ENCODE measurements around the gene QRFP.

Gene QRFP

DNA sequence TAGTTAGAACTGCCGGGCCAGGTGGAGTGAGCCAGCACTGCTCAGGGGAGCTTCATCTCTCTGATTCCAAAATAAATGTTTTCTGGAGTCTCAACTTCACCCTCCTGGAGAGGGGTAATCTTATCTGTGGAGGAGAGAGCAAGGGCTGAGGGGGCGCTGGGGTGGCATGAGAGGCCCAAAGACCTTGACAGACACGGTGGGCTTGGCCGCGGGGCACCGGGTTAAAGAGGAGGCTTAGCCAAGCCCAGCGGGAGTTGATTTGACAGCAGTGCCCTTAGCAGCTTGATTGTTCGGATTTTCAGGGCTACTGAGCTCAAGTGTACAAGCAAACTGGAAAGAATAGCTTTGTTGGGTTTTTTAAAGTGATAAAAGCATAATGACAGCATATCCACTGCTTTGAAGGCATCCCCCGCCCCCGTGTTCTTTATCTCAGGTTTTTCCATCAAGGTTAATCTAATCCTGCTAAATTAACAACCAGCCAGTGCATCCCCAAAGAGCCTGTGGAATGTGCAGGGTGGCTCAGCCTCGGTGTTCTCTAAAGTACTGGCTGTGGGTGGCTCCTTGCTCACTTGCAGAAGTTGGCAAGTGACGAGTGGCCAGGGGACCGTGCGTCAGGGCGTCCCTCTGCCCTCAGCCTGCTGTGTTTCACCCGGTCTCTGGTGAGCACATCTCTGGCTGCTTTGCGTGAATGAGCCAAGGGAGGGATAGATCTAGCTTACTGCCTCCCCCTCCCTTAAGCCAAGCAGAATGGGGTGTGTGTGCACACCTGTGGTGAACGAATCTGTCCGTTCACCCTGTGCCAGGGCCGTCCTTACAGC, 5.5 kb downstream of the QRFP start:
- DNase-seq, result no peak

DNA sequence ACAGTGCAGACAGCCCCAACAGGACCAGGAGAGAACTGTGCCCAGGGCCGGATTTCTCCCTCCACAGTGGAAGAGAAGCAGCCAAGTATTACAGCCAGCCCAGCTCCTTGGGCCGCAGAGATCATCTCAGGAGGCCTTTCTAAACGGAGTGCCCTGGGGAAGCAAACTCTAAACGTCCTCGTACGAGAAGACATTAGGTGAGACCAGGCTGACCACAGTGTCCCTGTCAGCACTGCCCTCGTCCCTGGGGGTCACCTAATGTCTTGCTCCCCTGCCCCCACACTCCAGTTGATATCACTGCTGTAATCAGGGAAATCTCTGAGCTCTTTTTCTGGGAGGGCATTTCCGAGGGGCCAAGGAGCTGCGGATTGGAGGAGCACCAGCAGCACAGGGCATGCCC, 6.5 kb downstream of the QRFP start:
- DNase-seq, result no peak

DNA sequence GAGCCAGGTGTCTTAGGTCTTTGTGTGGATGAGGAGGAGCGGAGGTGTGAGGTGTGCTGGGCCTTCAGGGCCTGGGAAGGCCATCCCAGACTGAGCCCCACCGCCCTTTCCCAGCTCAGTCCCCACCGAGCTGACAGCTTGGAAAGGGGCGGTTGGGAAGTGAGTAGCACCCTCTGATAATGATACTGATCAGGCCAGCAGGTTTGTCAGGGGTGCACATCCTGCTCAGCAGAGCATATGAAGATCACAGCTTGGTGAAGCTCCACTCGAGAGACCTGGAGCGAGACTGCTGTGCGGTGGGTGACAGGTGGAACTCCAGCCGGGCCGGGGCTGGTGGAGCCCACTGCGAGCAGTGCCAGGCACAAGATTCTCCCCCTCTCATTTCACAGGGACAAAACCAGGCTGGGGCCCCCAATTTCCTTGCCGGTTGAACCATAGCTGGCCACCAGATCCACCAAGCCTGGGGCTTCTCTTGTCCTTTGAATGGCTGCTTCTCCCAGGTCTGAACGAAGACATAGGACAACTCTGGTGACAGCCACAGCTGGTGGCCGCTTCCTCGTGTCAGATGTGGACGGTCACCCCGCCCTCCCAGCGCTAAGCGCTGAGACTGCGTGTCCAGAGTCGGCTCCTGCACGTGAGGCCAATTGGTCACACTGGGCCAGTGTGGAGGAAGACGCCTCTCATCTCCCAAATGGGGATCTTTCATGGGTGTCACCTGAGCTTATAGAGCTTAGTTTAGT, 8.3 kb downstream of the QRFP start:
- no peak for DNase-seq

DNA sequence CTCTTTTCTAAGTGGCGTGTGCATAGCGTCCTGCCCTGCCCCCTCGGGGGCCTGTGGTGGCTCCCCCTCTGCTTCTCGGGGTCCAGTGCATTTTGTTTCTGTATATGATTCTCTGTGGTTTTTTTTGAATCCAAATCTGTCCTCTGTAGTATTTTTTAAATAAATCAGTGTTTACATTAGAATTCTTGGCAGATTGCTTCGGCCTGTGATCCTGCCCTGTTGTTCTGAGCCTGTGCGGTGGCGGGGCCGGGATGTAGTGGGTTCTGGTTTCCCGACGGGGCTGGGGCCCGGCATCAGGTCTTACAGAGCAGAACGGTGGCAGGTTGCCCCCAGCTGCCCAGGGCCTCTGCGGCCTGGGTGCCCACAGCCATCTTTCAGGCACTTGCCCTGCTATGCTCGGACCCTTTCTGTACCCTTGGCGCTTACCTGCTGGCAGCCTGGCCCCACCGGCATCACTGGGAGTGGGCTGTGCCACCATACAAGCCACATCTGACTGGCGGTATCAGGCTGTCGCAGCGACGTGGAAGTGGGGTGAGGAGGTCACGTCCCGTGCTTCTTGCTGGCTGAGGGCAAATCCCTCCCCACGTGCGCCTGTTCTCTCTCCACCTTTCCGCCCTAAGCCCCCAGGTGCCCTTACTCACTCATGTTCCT, 9.0 kb downstream of the QRFP start:
- DNase-seq, result no peak

DNA sequence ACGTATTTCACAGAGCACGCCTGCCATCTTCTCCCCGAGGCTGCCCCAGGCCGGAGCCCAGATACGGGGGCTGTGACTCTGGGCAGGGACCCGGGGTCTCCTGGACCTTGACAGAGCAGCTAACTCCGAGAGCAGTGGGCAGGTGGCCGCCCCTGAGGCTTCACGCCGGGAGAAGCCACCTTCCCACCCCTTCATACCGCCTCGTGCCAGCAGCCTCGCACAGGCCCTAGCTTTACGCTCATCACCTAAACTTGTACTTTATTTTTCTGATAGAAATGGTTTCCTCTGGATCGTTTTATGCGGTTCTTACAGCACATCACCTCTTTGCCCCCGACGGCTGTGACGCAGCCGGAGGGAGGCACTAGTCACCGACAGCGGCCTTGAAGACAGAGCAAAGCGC, 9.6 kb downstream of the QRFP start:
- no peak for DNase-seq

DNA sequence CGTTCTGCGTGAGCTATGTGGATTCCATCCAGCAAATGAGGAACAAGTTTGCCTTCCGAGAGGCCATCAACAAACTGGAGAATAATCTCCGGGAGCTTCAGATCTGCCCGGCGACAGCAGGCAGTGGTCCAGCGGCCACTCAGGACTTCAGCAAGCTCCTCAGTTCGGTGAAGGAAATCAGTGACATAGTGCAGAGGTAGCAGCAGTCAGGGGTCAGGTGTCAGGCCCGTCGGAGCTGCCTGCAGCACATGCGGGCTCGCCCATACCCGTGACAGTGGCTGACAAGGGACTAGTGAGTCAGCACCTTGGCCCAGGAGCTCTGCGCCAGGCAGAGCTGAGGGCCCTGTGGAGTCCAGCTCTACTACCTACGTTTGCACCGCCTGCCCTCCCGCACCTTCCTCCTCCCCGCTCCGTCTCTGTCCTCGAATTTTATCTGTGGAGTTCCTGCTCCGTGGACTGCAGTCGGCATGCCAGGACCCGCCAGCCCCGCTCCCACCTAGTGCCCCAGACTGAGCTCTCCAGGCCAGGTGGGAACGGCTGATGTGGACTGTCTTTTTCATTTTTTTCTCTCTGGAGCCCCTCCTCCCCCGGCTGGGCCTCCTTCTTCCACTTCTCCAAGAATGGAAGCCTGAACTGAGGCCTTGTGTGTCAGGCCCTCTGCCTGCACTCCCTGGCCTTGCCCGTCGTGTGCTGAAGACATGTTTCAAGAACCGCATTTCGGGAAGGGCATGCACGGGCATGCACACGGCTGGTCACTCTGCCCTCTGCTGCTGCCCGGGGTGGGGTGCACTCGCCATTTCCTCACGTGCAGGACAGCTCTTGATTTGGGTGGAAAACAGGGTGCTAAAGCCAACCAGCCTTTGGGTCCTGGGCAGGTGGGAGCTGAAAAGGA, 10.9 kb downstream of the QRFP start:
- DNase-seq, result no peak

DNA sequence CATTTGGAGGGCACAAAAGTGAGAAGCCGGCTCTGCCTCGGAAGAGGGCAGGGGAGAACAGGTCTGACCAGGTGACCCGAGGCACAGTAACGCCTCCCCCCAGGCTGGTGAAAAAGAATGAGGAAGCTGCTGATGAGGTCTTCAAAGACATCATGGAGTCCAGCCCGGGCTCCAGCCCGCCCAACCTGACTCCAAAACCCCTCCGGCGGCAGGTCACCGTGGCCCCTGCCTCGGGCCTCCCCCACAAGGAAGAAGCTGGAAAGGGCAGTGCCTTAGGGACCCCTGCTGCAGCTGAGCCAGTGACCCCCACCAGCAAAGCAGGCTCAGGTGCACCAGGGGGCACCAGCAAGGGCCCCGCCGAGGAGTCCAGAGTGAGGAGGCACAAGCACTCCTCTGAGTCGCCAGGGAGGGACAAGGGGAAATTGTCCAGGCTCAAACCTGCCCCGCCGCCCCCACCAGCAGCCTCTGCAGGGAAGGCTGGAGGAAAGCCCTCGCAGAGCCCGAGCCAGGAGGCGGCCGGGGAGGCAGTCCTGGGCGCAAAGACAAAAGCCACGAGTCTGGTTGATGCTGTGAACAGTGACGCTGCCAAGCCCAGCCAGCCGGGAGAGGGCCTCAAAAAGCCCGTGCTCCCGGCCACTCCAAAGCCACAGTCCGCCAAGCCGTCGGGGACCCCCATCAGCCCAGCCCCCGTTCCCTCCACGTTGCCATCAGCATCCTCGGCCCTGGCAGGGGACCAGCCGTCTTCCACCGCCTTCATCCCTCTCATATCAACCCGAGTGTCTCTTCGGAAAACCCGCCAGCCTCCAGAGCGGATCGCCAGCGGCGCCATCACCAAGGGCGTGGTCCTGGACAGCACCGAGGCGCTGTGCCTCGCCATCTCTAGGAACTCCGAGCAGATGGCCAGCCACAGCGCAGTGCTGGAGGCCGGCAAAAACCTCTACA, 11.8 kb downstream of the QRFP start:
- DNase-seq, result no peak

DNA sequence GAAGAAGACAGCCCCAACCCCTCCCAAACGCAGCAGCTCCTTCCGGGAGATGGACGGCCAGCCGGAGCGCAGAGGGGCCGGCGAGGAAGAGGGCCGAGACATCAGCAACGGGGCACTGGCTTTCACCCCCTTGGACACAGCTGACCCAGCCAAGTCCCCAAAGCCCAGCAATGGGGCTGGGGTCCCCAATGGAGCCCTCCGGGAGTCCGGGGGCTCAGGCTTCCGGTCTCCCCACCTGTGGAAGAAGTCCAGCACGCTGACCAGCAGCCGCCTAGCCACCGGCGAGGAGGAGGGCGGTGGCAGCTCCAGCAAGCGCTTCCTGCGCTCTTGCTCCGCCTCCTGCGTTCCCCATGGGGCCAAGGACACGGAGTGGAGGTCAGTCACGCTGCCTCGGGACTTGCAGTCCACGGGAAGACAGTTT, 12.5 kb downstream of the QRFP start:
- DNase-seq, result no peak

DNA sequence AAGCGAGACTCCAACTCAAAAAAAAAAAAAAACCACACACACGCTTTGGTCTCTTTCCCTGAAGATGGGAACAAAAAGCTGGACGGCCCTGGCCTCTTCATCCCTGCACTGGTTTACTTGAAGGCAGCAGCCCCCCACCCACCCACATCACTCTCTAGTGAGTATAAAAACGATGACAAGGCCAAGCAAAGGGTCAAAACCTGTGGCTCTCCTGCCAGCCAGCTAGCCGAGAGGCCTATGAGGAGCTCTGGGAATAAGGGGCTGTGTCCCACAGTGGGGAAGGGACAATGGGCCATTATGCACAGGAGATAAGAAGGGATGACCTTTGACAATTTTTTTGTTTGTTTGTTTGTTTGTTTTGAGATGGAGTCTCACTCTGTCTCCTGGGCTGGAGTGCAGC, 13.1 kb downstream of the QRFP start:
- DNase-seq, result no peak

DNA sequence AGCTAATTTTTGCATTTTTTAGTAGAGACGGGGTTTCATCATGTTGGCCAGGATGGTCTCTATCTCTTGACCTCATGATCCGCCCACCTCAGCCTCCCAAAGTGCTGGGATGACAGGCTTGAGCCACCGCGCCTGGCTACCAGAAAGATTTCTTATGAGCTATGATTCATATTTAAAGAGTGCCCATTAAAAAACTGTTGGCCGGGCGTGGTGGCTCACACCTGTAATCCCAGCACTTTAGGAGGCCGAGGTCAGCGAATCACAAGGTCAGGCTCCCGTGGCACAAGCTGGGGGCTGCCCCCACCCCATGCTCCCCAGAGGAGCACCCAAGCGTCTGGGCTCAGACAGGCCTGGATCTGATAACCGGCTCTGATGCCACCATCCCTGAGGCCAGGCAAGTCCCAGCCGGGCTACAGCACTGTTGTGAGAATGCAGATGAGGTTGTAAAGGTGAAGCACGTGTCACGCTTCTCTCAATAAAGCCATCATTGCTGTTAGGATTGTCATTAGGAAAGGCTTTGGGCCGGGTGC, 13.9 kb downstream of the QRFP start:
- no peak for DNase-seq

DNA sequence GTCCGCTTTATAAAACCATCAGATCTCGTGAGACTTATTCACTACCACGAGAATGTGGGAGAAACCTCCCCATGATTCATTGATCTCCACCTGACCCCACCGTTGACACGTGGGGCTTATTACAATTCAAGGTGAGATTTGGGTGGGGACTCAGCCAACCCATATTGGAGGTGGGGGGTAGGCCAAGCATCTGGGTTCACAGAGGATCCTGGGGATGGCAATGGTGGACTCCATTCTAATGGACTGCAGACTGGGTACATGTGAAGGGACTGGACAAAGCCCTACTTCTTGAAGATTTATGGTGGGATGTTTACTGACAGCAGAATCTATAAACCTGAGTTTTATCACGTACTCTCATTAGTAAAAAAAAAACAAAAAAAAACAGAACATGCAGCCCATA, 15.1 kb downstream of the QRFP start:
- no peak for DNase-seq

DNA sequence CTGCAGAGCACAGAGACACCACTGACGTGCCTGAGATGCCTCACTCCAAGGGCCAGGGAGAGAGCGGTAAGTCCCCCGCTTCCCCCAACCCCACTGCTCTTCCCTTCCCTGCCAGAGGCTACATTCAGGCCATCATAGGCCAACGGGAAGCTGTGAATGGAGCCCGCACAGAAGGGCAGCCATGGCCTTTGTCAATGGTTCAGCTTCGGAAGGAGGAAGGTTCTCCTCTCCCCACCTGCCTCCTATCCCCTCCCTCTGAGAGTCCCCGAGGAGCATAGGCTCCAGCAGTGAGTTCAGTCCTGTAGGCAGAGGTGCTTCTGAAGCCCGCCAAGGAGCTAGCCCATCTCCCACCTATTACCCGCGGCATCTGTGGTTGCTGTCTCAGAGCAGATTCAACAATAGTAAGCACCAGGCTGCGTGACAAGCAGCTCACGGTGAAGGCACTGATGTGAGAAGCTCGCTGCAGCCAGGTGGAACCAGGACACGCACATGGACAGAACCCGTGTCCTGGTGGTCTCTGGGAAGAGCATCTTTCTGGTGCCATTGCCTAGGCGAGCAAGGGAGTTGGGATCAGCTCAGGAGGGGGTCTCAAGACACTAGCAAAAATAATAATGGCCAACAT, 15.9 kb downstream of the QRFP start:
- DNase-seq, result no peak

DNA sequence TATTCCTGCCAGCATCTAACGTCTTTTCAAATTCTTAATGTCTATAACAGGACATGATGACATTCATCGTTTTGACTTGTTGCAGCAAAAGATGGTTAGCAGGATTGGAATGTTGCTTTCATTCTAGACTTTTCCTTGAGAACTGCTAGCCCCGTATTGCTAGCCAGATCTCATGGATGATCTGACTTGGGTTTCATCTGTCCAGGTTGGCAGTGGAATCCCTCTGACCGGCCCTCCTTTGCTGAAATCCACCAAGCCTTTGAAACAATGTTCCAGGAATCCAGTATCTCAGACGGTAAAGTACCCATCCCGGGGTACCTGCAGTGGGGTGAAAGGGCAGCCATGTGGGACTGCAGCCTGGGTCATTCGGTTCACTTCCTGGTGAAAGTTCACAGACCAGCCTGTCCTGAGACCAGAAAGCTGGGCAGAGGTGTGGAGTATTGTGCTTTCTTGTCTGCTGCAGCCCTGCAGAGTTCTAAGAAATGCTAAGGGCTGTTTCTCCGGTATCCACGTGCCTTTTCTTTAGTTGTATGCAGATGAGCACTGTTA, 16.7 kb downstream of the QRFP start:
- no peak for DNase-seq

DNA sequence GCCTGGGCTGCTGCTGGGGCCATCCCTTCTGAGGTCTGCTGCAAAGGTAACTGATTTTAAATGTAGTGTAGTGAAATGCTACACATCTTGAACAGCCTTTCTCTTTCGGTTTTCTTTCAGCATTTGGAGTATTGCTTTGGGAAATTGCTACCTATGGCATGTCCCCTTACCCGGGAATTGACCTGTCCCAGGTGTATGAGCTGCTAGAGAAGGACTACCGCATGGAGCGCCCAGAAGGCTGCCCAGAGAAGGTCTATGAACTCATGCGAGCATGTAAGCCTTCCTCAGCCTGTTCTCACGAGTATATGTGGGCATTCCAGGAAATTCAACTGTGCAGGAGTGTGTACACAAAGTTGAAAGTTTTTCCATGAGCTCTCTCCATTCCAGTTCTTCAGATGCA, 18.3 kb downstream of the QRFP start:
- no peak for DNase-seq

DNA sequence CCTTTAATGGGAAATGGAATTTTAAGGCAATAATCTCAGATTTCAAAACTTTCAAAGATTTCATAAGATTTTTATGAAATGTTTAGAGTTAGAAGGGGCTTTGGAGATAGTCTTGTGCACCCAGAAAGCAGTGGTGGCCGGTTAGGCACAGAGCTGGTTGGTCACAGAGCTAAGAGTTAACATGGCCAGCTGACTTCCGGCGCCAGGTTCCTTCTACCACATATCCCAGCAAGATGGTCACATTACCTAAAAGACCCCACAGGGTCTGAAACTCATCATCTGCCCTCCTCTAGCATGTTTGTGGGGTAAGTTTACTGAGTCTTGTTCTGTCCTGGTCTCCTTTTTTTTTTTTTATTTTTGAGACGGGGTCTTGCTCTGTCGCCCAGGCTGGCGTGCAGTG, 19.3 kb downstream of the QRFP start:
- no peak for DNase-seq

DNA sequence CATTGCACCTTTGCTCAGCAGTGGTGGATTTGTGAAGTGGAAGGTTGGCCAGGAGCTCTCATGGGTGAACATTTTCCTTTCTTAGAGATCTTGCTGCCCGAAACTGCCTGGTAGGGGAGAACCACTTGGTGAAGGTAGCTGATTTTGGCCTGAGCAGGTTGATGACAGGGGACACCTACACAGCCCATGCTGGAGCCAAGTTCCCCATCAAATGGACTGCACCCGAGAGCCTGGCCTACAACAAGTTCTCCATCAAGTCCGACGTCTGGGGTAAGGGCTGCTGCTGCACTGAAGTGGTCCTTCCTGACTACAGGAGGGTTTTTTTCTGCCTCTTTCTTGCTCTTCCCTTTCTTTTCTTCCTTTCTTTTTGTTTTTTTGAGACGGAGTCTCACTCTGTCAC, 21.8 kb downstream of the QRFP start:
- DNase-seq, result no peak

DNA sequence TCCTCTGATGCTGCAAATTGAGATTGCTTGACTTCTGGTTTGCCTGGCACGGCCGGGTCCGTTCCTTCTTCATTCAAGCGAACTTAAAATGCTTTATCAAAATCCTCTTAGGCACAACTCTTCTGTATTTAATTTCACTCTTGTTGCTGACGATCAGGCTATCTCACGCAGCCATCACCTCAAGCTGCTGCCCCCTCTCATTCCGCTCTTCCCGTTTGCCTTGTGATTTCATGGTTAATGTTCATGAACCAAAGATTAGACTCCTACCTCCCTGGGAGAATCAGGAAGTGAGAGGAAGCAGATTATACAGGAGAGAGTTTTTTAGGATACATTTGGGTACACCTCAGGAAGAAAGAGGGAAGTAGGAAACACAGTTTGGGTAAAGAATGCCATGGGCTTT, 22.6 kb downstream of the QRFP start:
- no peak for DNase-seq

DNA sequence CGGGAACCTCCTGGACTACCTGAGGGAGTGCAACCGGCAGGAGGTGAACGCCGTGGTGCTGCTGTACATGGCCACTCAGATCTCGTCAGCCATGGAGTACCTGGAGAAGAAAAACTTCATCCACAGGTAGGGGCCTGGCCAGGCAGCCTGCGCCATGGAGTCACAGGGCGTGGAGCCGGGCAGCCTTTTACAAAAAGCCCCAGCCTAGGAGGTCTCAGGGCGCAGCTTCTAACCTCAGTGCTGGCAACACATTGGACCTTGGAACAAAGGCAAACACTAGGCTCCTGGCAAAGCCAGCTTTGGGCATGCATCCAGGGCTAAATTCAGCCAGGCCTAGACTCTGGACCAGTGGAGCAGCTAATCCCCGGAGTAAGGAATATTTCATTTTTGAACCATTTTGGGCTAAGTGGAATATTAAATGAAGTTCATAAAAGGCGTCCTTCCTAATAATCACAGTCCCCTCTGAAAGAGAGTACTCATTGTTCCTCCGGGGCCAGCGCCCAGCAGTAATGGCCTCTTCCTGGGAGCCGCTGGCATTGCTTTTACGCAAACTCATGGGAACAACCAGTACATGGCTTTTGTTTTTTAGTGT, 23.6 kb downstream of the QRFP start:
- DNase-seq, result no peak

DNA sequence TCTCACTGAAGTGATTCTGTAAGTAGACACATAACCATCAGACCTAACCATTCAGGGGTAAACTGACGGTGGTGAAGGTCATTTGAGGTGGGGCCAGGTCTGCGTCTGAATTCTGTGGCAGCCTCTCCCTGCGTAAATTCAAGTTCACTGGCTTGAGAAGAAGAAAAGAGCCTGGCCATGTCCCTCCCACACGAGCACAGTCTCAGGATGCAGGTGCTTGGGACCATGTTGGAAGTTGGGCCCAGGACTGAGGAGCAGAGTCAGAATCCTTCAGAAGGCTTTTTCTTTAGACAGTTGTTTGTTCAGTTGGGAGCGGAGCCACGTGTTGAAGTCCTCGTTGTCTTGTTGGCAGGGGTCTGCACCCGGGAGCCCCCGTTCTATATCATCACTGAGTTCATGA, 24.1 kb downstream of the QRFP start:
- no peak for DNase-seq

DNA sequence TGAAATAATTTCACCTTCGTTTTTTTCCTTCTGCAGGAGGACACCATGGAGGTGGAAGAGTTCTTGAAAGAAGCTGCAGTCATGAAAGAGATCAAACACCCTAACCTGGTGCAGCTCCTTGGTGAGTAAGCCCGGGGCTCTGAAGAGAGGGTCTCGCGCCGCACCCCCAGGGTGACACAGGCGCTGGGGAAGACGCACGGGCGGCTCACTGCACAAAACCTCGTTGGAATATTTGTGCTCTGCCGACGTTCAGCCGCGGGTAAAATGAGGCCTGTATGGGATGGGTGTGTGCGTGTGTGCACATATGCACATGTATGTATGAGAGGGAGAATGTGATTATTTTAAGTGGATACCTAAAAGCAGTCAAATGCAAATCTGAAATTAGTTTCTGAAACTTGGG, 24.5 kb downstream of the QRFP start:
- no peak for DNase-seq
